GM12878 (cell line): ENCODE data around the gene SLC9A3. TPM values are rescaled to one million over a fixed set of nuclear protein-coding genes. Genes with fewer than 3 reads are reported as not detected.

Experiments
- CHD1 ChIP-seq: IDR thresholded peaks from 2 replicates; pipeline ENCODE4 v1.6.1; 2012; ENCODE audit warnings: low read depth, low read length, improper control_type of control experiment
- CREB1 ChIP-seq: IDR thresholded peaks from 2 replicates; pipeline ENCODE4 v1.6.1; 2012; ENCODE audit warnings: low read depth, mild to moderate bottlenecking, inconsistent platforms
- FOXM1 ChIP-seq: IDR thresholded peaks from 2 replicates; pipeline ENCODE4 v1.6.1; 2012; ENCODE audit warnings: low read depth, mild to moderate bottlenecking, inconsistent platforms, low read length, moderate library complexity
- KLF5 ChIP-seq: fragments of 450-650 bp; IDR thresholded peaks from 2 replicates; pipeline ENCODE4 v1.6.1; 2014; ENCODE audit warnings: mild to moderate bottlenecking; ENCODE audit not compliant: partially characterized antibody
- NBN ChIP-seq: fragments of 450-650 bp; IDR thresholded peaks from 2 replicates; pipeline ENCODE4 v1.6.1; 2016
- POLR2AphosphoS5 ChIP-seq: IDR thresholded peaks from 2 replicates; pipeline ENCODE4 v1.6.1; 2011; ENCODE audit warnings: mild to moderate bottlenecking, low read length, inconsistent platforms
- polyA plus RNA-seq, 11 experiments: library from polyadenylated mRNA; depleted of rRNA in 4 of 11; unstranded in 6 of 11; stranded (reverse) in 5 of 11; fragments of >200 nt; fragmentation: Nextera tagmentation in 4 of 11; fragmentation: Illumina TruSeq in 1 of 11; extraction: Ambion mirVana in 4 of 11; extraction: Trizol in 1 of 11; gene quantifications; 1 replicate in 1 of 11; 2 replicates in 10 of 11; pipeline versions ENCODE4 v1.2.1 to v1.2.3, GENCODE V29; 2011 to 2016; ENCODE audit warnings: inconsistent platforms in 2 of 11, missing spikeins in 2 of 11, low read depth in 1 of 11
- total RNA-seq, 4 experiments: library from RNA; depleted of rRNA in 3 of 4; stranded (reverse); fragments of >200 nt in 3 of 4; fragmentation: Illumina TruSeq in 1 of 4; extraction: Trizol in 1 of 4; gene quantifications; 2 replicates each; pipeline versions ENCODE4 v1.2.1 to v1.2.3, GENCODE V29; 2013 to 2021
- TF ChIP-seq, protein P1 (sequence below): IDR thresholded peaks from 2 replicates; pipeline ENCODE4 v1.6.1; 2011; ENCODE audit warnings: borderline replicate concordance, low read depth, mild to moderate bottlenecking, moderate library complexity, low read length; ENCODE audit not compliant: insufficient read depth, poor library complexity, severe bottlenecking
- TF ChIP-seq, protein P2 (sequence below): IDR thresholded peaks from 2 replicates; pipeline ENCODE4 v1.6.1; 2011; ENCODE audit warnings: low read depth, low read length, improper control_type of control experiment, borderline replicate concordance
- TF ChIP-seq, protein P3 (sequence below): fragments of 450-650 bp; IDR thresholded peaks from 2 replicates; pipeline ENCODE4 v1.6.1; 2016; ENCODE audit warnings: mild to moderate bottlenecking, moderate library complexity, borderline replicate concordance

Gene SLC9A3
- total and polyA plus RNA-seq, 10 of the 15 experiments (the other 5 are each of a cell fraction or from before 2014, with no cell fraction given): 0.04 to 5.2 (median 2.3) TPM; not detected in 1

DNA sequence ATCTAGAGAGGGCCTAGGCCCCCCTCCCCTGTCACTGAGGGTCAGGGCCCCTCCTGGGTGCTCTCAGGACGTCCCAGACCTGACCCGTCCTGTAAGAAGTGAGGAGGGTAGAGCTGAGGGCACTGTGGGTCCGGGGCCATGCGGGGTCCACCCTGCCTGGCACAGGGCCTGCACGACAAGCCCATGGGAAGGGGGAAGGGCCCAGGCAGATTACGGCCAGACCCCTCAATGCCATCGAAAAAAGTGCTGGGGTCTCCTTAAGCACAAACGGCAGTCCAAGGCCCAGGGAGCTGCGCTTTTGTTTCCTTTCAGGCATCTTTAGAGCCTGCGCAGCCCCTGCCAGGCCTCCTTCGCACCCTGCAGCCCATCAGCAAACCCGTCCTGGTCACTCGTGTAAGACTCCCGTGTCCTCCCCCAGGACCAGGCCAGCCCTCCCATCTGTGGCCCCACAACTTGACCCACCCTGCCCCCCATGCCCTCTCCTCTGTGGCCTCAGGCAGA, 85.7 kb downstream of the SLC9A3 start (continued):
- peak; percentile 27; the same call in 1 of the 2 replicates for TF ChIP-seq POLR2AphosphoS5
- TF ChIP-seq, protein P1, sequence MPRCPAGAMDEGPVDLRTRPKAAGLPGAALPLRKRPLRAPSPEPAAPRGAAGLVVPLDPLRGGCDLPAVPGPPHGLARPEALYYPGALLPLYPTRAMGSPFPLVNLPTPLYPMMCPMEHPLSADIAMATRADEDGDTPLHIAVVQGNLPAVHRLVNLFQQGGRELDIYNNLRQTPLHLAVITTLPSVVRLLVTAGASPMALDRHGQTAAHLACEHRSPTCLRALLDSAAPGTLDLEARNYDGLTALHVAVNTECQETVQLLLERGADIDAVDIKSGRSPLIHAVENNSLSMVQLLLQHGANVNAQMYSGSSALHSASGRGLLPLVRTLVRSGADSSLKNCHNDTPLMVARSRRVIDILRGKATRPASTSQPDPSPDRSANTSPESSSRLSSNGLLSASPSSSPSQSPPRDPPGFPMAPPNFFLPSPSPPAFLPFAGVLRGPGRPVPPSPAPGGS: peak; percentile 56
- TF ChIP-seq KLF5: no peak
- TF ChIP-seq, protein P2, sequence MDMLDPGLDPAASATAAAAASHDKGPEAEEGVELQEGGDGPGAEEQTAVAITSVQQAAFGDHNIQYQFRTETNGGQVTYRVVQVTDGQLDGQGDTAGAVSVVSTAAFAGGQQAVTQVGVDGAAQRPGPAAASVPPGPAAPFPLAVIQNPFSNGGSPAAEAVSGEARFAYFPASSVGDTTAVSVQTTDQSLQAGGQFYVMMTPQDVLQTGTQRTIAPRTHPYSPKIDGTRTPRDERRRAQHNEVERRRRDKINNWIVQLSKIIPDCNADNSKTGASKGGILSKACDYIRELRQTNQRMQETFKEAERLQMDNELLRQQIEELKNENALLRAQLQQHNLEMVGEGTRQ: no peak
- TF ChIP-seq CREB1: no peak
- TF ChIP-seq, protein P3, sequence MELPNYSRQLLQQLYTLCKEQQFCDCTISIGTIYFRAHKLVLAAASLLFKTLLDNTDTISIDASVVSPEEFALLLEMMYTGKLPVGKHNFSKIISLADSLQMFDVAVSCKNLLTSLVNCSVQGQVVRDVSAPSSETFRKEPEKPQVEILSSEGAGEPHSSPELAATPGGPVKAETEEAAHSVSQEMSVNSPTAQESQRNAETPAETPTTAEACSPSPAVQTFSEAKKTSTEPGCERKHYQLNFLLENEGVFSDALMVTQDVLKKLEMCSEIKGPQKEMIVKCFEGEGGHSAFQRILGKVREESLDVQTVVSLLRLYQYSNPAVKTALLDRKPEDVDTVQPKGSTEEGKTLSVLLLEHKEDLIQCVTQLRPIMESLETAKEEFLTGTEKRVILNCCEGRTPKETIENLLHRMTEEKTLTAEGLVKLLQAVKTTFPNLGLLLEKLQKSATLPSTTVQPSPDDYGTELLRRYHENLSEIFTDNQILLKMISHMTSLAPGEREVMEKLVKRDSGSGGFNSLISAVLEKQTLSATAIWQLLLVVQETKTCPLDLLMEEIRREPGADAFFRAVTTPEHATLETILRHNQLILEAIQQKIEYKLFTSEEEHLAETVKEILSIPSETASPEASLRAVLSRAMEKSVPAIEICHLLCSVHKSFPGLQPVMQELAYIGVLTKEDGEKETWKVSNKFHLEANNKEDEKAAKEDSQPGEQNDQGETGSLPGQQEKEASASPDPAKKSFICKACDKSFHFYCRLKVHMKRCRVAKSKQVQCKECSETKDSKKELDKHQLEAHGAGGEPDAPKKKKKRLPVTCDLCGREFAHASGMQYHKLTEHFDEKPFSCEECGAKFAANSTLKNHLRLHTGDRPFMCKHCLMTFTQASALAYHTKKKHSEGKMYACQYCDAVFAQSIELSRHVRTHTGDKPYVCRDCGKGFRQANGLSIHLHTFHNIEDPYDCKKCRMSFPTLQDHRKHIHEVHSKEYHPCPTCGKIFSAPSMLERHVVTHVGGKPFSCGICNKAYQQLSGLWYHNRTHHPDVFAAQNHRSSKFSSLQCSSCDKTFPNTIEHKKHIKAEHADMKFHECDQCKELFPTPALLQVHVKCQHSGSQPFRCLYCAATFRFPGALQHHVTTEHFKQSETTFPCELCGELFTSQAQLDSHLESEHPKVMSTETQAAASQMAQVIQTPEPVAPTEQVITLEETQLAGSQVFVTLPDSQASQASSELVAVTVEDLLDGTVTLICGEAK: no peak
- no peak for TF ChIP-seq FOXM1
- no peak for TF ChIP-seq NBN
- TF ChIP-seq CHD1: no peak
